Measurements from ENCODE around the gene AMBP.

Gene AMBP

GRCh38 chr9:114057161-114057885, 20.8 kb downstream of the AMBP start:
- TF ChIP-seq EZH2phosphoT487 (IDR thresholded peaks at IDR 0.05; ENCODE audit: borderline replicate concordance) (no peak), CTCF (conservative IDR thresholded peaks at IDR 0.05; ENCODE audit: low read length) (no peak)
- H4K20me1 ChIP-seq (ENCODE audit: insufficient read depth, low read length, poor library complexity, severe bottlenecking): no peaks in the 10 kb centered on the region
- H3K4me1 ChIP-seq (ENCODE audit: insufficient read depth, low read length, poor library complexity, severe bottlenecking): no peaks in the 10 kb centered on the region
- H3K27me3 ChIP-seq (ENCODE audit: insufficient read depth, low read length, poor library complexity, severe bottlenecking): no peaks in the 10 kb centered on the region
- H3K9ac ChIP-seq (ENCODE audit: low read depth, low read length, poor library complexity, severe bottlenecking): no peak overlapping the region
- no peaks in the 10 kb centered on the region for H3F3A ChIP-seq (ENCODE audit: low read depth)
- H3K9me3 ChIP-seq (ENCODE audit: insufficient read depth, low read depth, low read length): no peaks in the 10 kb centered on the region
- H3K4me3 ChIP-seq (ENCODE audit: low read length, poor library complexity, severe bottlenecking): no peak overlapping the region
- H2AFZ ChIP-seq (ENCODE audit: low read length): no peak overlapping the region
- peaks cover 4% of the 10 kb centered on the region; the same call in 1 of the 2 replicates for H3K36me3 ChIP-seq (ENCODE audit: insufficient read depth, low read length)
- H3K79me2 ChIP-seq (ENCODE audit: insufficient read depth, low read length): no peaks in the 10 kb centered on the region
- no peaks in the 10 kb centered on the region for H3K9me2 ChIP-seq (replicated peaks; ENCODE audit: low read depth, low read length)
- no peak overlapping the region for H3K4me2 ChIP-seq (ENCODE audit: low read depth, low read length, poor library complexity, severe bottlenecking)

GRCh38 chr9:114056527-114056926, 21.6 kb downstream of the AMBP start:
- TF ChIP-seq CTCF (conservative IDR thresholded peaks at IDR 0.05; ENCODE audit: low read length) (no peak), EZH2phosphoT487 (IDR thresholded peaks at IDR 0.05; ENCODE audit: borderline replicate concordance) (no peak)
- Histone ChIP-seq H3F3A (ENCODE audit: low read depth) (no peaks in the 10 kb centered on the region), H3K27me3 (ENCODE audit: insufficient read depth, low read length, poor library complexity, severe bottlenecking) (no peaks in the 10 kb centered on the region), H3K36me3 (ENCODE audit: insufficient read depth, low read length) (peaks cover 12% of the 10 kb centered on the region; the same call in 1 of the 2 replicates), H3K9me3 (ENCODE audit: insufficient read depth, low read depth, low read length) (no peaks in the 10 kb centered on the region), H3K79me2 (ENCODE audit: insufficient read depth, low read length) (no peaks in the 10 kb centered on the region), H4K20me1 (ENCODE audit: insufficient read depth, low read length, poor library complexity, severe bottlenecking) (no peaks in the 10 kb centered on the region), H2AFZ (ENCODE audit: low read length) (no peak overlapping the region), H3K9ac (ENCODE audit: low read depth, low read length, poor library complexity, severe bottlenecking) (no peak overlapping the region), H3K9me2 (replicated peaks; ENCODE audit: low read depth, low read length) (no peaks in the 10 kb centered on the region), H3K4me2 (ENCODE audit: low read depth, low read length, poor library complexity, severe bottlenecking) (no peak overlapping the region), H3K4me1 (ENCODE audit: insufficient read depth, low read length, poor library complexity, severe bottlenecking) (no peaks in the 10 kb centered on the region), H3K4me3 (ENCODE audit: low read length, poor library complexity, severe bottlenecking) (no peak overlapping the region)

- Histone ChIP-seq H3K4me1 (ENCODE audit: insufficient read depth, low read length, poor library complexity, severe bottlenecking) (no peaks in the 10 kb centered on the region), H4K20me1 (ENCODE audit: insufficient read depth, low read length, poor library complexity, severe bottlenecking) (no peaks in the 10 kb centered on the region), H3K79me2 (ENCODE audit: insufficient read depth, low read length) (no peaks in the 10 kb centered on the region), H3K9me2 (replicated peaks; ENCODE audit: low read depth, low read length) (no peaks in the 10 kb centered on the region), H3K9ac (ENCODE audit: low read depth, low read length, poor library complexity, severe bottlenecking) (no peak overlapping the region), H2AFZ (ENCODE audit: low read length) (no peak overlapping the region), H3F3A (ENCODE audit: low read depth) (no peaks in the 10 kb centered on the region), H3K4me2 (ENCODE audit: low read depth, low read length, poor library complexity, severe bottlenecking) (no peak overlapping the region), H3K27me3 (ENCODE audit: insufficient read depth, low read length, poor library complexity, severe bottlenecking) (no peaks in the 10 kb centered on the region), H3K4me3 (ENCODE audit: low read length, poor library complexity, severe bottlenecking) (no peak overlapping the region), H3K9me3 (ENCODE audit: insufficient read depth, low read depth, low read length) (no peaks in the 10 kb centered on the region), H3K36me3 (ENCODE audit: insufficient read depth, low read length) (peaks cover 17% of the 10 kb centered on the region; the same call in 1 of the 2 replicates)
- no peak for TF ChIP-seq CTCF (conservative IDR thresholded peaks at IDR 0.05; ENCODE audit: low read length)
- TF ChIP-seq EZH2phosphoT487 (IDR thresholded peaks at IDR 0.05; ENCODE audit: borderline replicate concordance): no peak
These were observed 22.2 kb downstream of the AMBP start for GRCh38 chr9:114055894-114056293.
